Liver (tissue), 9 donors: ENCODE results near the gene PTGER2. TPM values are rescaled to one million over a fixed set of nuclear protein-coding genes. Genes with fewer than 3 reads are reported as not detected.

Source experiments
- DNase-seq: peaks from one replicate; pipeline ENCODE4 v3.0.0-alpha.2; 2017; ENCODE audit warnings: low spot score
- H3K27ac ChIP-seq, 2 donors: one replicate each; pipeline ENCODE4 v1.7.0; 2013; ENCODE audit warnings: inconsistent platforms in 2 of 2, low read length in 2 of 2, control low read depth in 1 of 2, low read depth in 1 of 2, mild to moderate bottlenecking in 1 of 2
- H3K27me3 ChIP-seq, 4 donors: one replicate each; pipeline versions ENCODE4 v1.6.1 to v1.7.0; 2013; ENCODE audit warnings: low read length in 3 of 4, inconsistent platforms in 1 of 4, mild to moderate bottlenecking in 1 of 4, moderate library complexity in 1 of 4; ENCODE audit not compliant: control insufficient read depth in 4 of 4, insufficient read depth in 4 of 4
- H3K36me3 ChIP-seq, 4 donors: one replicate each; pipeline versions ENCODE4 v1.6.1 to v1.7.0; 2013; ENCODE audit warnings: low read length in 3 of 4, mild to moderate bottlenecking in 3 of 4, low read depth in 1 of 4, moderate library complexity in 1 of 4; ENCODE audit not compliant: control insufficient read depth in 4 of 4, insufficient read depth in 3 of 4
- H3K4me1 ChIP-seq, 4 donors: one replicate each; pipeline versions ENCODE4 v1.6.1 to v1.7.0; 2013; ENCODE audit warnings: low read length in 3 of 4, mild to moderate bottlenecking in 3 of 4, moderate library complexity in 1 of 4; ENCODE audit not compliant: control insufficient read depth in 4 of 4, insufficient read depth in 4 of 4
- H3K4me3 ChIP-seq, 3 donors: one replicate each; pipeline versions ENCODE4 v1.6.1 to v1.7.0; 2013; ENCODE audit warnings: low read length in 3 of 3, control low read depth in 1 of 3, low read depth in 1 of 3, mild to moderate bottlenecking in 1 of 3
- H3K9ac ChIP-seq, 2 donors: one replicate each; pipeline ENCODE4 v1.7.0; 2013; ENCODE audit warnings: low read length in 2 of 2, mild to moderate bottlenecking in 2 of 2, moderate library complexity in 2 of 2, control low read depth in 1 of 2, low read depth in 1 of 2
- H3K9me3 ChIP-seq, 4 donors: one replicate each; pipeline versions ENCODE4 v1.6.1 to v1.7.0; 2013; ENCODE audit warnings: low read length in 3 of 4; ENCODE audit not compliant: control insufficient read depth in 4 of 4
- EGR1 ChIP-seq, 2 donors: IDR thresholded peaks; 2 replicates each; pipeline ENCODE4 v1.6.1; 2016 to 2018; ENCODE audit warnings: antibody characterized with exemption in 2 of 2, low read depth in 2 of 2
- GABPA ChIP-seq, 2 donors: IDR thresholded peaks in 1 of 2; conservative IDR thresholded peaks in 1 of 2; 2 replicates each; pipeline ENCODE4 v1.6.1; 2016; ENCODE audit warnings: antibody characterized with exemption in 2 of 2, mild to moderate bottlenecking in 1 of 2, moderate library complexity in 1 of 2
- HNF4A ChIP-seq, 2 donors: conservative IDR thresholded peaks; 2 replicates each; pipeline ENCODE4 v1.6.1; 2016; ENCODE audit warnings: antibody characterized with exemption in 2 of 2, mild to moderate bottlenecking in 2 of 2
- JUND ChIP-seq, 2 donors: IDR thresholded peaks; 2 replicates each; pipeline ENCODE4 v1.6.1; 2016; ENCODE audit warnings: antibody characterized with exemption in 2 of 2
- SP1 ChIP-seq: IDR thresholded peaks from 2 replicates; pipeline ENCODE4 v1.6.1; 2018; ENCODE audit warnings: antibody characterized with exemption, mild to moderate bottlenecking
- TAF1 ChIP-seq: conservative IDR thresholded peaks from 2 replicates; pipeline ENCODE4 v1.6.1; 2016; ENCODE audit warnings: antibody characterized with exemption, mild to moderate bottlenecking
- YY1 ChIP-seq: IDR thresholded peaks from 2 replicates; pipeline ENCODE4 v1.6.1; 2016; ENCODE audit warnings: antibody characterized with exemption, mild to moderate bottlenecking
- WGBS: extraction: QIAGEN DNeasy Blood & Tissue Kit; methylation state at CpG from one replicate; pipeline ENCODE4 v1.1.7; 2013; 5-methylcytosine and 5-hydroxymethylcytosine counted together
- polyA plus RNA-seq, 2 donors: library from polyadenylated mRNA; stranded (reverse) in 1 of 2; unstranded in 1 of 2; fragments of 200-250 nt in 1 of 2; fragments of >200 nt in 1 of 2; fragmentation: Nextera tagmentation in 1 of 2; extraction: Ambion mirVana in 1 of 2; gene quantifications; one replicate each; pipeline versions ENCODE4 v1.2.1 to v1.2.3, GENCODE V29; 2013 to 2015
- total RNA-seq, 2 donors: library from RNA; depleted of rRNA; stranded (reverse); fragments of >200 nt; gene quantifications; one replicate each; pipeline ENCODE4 v1.2.3, GENCODE V29; 2014
- TF ChIP-seq, protein P1 (sequence below): IDR thresholded peaks from 2 replicates; pipeline ENCODE4 v1.6.1; 2016; ENCODE audit warnings: antibody characterized with exemption
- TF ChIP-seq, protein P2 (sequence below): IDR thresholded peaks from 2 replicates; pipeline ENCODE4 v1.6.1; 2016; ENCODE audit warnings: antibody characterized with exemption
- TF ChIP-seq, protein P3 (sequence below): IDR thresholded peaks from 2 replicates; pipeline ENCODE4 v1.6.1; 2016; ENCODE audit warnings: antibody characterized with exemption
- TF ChIP-seq, protein P4 (sequence below): fragments of 150-350 bp; IDR thresholded peaks from 2 replicates; pipeline ENCODE4 v1.5.1; 2017; ENCODE audit warnings: improper control_type of control experiment, low read depth, low read length; ENCODE audit not compliant: missing input control
- TF ChIP-seq, protein P5 (sequence below): IDR thresholded peaks from 2 replicates; pipeline ENCODE4 v1.6.1; 2016; ENCODE audit warnings: antibody characterized with exemption, mild to moderate bottlenecking
- donor health status: healthy.
- donor health status: healthy.
- donor health status: healthy.
- donor health status: healthy.
- donor health status: healthy.

The PTGER2 gene
- total and polyA plus RNA-seq, 4 donors, result 0.36 to 1.9 (median 0.81) TPM

DNA sequence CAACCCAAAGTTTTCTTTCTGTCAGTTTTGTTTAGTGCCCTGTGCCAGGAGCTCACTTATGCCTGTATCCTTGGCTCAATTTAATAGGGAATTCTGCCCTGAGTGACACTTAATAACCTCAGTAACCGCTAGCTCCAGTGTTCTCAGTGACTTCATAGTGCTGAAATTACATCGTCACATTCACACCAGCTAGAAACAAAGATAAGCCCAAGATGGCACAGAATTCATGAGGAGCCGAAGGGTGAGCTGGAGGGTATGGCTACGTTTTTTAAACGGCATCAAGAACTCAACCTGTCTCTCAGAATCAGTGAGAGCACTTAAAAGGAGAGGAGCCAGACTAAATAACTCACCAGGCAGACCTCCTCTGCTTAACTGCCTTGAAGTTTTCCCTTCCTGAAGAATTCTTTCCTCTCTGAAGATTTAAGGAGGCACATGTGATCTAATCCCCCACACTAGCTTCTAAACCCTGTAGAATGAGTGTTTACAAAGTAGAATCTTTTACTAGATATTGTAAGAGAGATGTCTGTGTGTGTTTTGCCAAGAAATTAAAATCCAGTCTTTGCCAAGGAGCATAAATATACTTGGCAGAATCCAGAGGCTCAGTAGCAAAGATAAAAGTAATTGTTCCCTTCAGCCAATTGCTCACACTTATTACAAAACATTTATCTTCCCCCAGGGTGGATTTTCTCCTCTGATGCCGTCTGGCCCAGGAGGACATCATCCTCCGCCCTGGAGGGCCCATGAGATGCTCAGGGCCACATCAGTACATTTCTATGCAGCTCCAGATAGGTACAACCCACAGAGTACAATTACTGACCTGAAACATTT lies 37.3 kb downstream of the PTGER2 start:
- peak overlapping the region in 1 of 2 donors; percentile 35 for H3K27ac ChIP-seq
- H3K36me3 ChIP-seq, result no peaks in the 10 kb centered on the region
- no peak for DNase-seq
- H3K9me3 ChIP-seq, result no peaks in the 10 kb centered on the region
- no peak overlapping the region for H3K4me3 ChIP-seq
- no peak overlapping the region for H3K9ac ChIP-seq
- no peaks in the 10 kb centered on the region for H3K4me1 ChIP-seq
- peaks cover 0 to 5% (median 0%) of the 10 kb centered on the region in 4 donors for H3K27me3 ChIP-seq
- TF ChIP-seq TAF1, result no peak
- TF ChIP-seq EGR1 (IDR thresholded peaks at IDR 0.05; ENCODE audit: low read depth in 2 of 2), result no peak
- TF ChIP-seq, protein P1, sequence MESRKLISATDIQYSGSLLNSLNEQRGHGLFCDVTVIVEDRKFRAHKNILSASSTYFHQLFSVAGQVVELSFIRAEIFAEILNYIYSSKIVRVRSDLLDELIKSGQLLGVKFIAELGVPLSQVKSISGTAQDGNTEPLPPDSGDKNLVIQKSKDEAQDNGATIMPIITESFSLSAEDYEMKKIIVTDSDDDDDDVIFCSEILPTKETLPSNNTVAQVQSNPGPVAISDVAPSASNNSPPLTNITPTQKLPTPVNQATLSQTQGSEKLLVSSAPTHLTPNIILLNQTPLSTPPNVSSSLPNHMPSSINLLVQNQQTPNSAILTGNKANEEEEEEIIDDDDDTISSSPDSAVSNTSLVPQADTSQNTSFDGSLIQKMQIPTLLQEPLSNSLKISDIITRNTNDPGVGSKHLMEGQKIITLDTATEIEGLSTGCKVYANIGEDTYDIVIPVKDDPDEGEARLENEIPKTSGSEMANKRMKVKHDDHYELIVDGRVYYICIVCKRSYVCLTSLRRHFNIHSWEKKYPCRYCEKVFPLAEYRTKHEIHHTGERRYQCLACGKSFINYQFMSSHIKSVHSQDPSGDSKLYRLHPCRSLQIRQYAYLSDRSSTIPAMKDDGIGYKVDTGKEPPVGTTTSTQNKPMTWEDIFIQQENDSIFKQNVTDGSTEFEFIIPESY, result no peak
- no peak for TF ChIP-seq YY1
- WGBS, result 62% methylated on average over 7 of the region's 7 CpGs

DNA sequence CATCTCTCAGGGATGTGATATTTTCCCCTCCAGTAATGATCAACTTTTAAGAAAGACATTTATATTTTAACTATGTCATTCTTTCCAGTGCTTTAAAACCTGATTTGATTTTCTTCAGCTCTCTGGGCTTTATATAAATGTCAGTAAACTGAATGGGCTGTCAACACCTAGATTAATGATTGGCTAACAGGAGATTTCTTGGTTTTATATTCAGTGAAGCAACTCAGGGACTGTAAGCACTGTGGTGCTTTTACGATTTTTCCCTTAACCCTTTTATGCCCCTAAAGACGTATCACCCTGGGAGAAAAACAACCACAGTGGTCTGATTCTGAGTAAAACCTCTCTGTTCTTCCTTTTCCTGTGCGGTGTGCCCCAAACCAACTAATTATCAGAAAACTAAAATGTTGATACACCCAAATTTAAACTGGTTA lies 38.0 kb downstream of the PTGER2 start:
- Histone ChIP-seq H3K27me3 (peaks cover 0 to 5% (median 0%) of the 10 kb centered on the region in 4 donors), H3K9ac (no peak overlapping the region), H3K4me1 (no peaks in the 10 kb centered on the region), H3K36me3 (no peaks in the 10 kb centered on the region), H3K9me3 (no peaks in the 10 kb centered on the region), H3K27ac (no peak overlapping the region), H3K4me3 (no peak overlapping the region)
- WGBS, result 33% methylated on average over 3 of the region's 3 CpGs
- TF ChIP-seq, protein P2, sequence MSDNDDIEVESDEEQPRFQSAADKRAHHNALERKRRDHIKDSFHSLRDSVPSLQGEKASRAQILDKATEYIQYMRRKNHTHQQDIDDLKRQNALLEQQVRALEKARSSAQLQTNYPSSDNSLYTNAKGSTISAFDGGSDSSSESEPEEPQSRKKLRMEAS, result no peak
- no peak for TF ChIP-seq JUND (IDR thresholded peaks at IDR 0.05)
- no peak for TF ChIP-seq GABPA (IDR thresholded peaks at IDR 0.05 in 1 of 2, conservative IDR thresholded peaks at IDR 0.05 in 1 of 2)
- TF ChIP-seq, protein P3, sequence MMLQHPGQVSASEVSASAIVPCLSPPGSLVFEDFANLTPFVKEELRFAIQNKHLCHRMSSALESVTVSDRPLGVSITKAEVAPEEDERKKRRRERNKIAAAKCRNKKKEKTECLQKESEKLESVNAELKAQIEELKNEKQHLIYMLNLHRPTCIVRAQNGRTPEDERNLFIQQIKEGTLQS, result no peak
- no peak for TF ChIP-seq TAF1
- TF ChIP-seq, protein P4, sequence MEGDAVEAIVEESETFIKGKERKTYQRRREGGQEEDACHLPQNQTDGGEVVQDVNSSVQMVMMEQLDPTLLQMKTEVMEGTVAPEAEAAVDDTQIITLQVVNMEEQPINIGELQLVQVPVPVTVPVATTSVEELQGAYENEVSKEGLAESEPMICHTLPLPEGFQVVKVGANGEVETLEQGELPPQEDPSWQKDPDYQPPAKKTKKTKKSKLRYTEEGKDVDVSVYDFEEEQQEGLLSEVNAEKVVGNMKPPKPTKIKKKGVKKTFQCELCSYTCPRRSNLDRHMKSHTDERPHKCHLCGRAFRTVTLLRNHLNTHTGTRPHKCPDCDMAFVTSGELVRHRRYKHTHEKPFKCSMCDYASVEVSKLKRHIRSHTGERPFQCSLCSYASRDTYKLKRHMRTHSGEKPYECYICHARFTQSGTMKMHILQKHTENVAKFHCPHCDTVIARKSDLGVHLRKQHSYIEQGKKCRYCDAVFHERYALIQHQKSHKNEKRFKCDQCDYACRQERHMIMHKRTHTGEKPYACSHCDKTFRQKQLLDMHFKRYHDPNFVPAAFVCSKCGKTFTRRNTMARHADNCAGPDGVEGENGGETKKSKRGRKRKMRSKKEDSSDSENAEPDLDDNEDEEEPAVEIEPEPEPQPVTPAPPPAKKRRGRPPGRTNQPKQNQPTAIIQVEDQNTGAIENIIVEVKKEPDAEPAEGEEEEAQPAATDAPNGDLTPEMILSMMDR, result no peak
- no peak for TF ChIP-seq YY1
- TF ChIP-seq HNF4A (conservative IDR thresholded peaks at IDR 0.05), result no peak
- no peak for TF ChIP-seq SP1
- TF ChIP-seq, protein P5, sequence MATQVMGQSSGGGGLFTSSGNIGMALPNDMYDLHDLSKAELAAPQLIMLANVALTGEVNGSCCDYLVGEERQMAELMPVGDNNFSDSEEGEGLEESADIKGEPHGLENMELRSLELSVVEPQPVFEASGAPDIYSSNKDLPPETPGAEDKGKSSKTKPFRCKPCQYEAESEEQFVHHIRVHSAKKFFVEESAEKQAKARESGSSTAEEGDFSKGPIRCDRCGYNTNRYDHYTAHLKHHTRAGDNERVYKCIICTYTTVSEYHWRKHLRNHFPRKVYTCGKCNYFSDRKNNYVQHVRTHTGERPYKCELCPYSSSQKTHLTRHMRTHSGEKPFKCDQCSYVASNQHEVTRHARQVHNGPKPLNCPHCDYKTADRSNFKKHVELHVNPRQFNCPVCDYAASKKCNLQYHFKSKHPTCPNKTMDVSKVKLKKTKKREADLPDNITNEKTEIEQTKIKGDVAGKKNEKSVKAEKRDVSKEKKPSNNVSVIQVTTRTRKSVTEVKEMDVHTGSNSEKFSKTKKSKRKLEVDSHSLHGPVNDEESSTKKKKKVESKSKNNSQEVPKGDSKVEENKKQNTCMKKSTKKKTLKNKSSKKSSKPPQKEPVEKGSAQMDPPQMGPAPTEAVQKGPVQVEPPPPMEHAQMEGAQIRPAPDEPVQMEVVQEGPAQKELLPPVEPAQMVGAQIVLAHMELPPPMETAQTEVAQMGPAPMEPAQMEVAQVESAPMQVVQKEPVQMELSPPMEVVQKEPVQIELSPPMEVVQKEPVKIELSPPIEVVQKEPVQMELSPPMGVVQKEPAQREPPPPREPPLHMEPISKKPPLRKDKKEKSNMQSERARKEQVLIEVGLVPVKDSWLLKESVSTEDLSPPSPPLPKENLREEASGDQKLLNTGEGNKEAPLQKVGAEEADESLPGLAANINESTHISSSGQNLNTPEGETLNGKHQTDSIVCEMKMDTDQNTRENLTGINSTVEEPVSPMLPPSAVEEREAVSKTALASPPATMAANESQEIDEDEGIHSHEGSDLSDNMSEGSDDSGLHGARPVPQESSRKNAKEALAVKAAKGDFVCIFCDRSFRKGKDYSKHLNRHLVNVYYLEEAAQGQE, result no peak
- no peak for DNase-seq
